HK-2 (cell line): ENCODE data around the gene CRK.
"Not testable (repeated sequence)": the region's sequence is repeated elsewhere in the genome, so short reads cannot be mapped to it uniquely, and the experiment has no call there.

Experiments
- DNase-seq: peaks from one replicate; pipeline ENCODE4 v3.0.0-alpha.2; 2018; ENCODE audit not compliant: unreplicated experiment

Gene CRK

GRCh38 chr17:1423456-1424135 is 32.4 kb downstream of the CRK start:
- DNase-seq, result no peak

- DNase-seq, result peak; percentile 63
These were observed 33.1 kb downstream of the CRK start for GRCh38 chr17:1422885-1423284.

GRCh38 chr17:1421470-1421869 is 34.6 kb downstream of the CRK start:
- no peak for DNase-seq

GRCh38 chr17:1420981-1421380 is 35.1 kb downstream of the CRK start:
- DNase-seq, result no peak

- DNase-seq, result no peak
These were observed 35.9 kb downstream of the CRK start for GRCh38 chr17:1420163-1420562.

- DNase-seq, result not testable (repeated sequence)
These were observed 37.6 kb downstream of the CRK start for GRCh38 chr17:1418476-1418875.

GRCh38 chr17:1416414-1416813 is 39.6 kb downstream of the CRK start:
- no peak for DNase-seq

GRCh38 chr17:1414634-1415033 is 41.4 kb downstream of the CRK start:
- no peak for DNase-seq

- no peak for DNase-seq
These were observed 41.9 kb downstream of the CRK start for GRCh38 chr17:1414001-1414574.

GRCh38 chr17:1413281-1413791 is 42.7 kb downstream of the CRK start:
- peak; percentile 81 for DNase-seq

- DNase-seq, result no peak
These were observed 43.6 kb downstream of the CRK start for GRCh38 chr17:1412185-1413110.

GRCh38 chr17:1402262-1402586 is 53.8 kb downstream of the CRK start:
- DNase-seq, result no peak

GRCh38 chr17:1399679-1400512 is 56.1 kb downstream of the CRK start, which contains the start of gene YWHAE:
Gene YWHAE (minus strand): TSS chr17:1400222. CDS start chr17:1400110, 112 bp downstream.
- peak; percentile 98 for DNase-seq

- DNase-seq, result peak; percentile 27
These were observed 56.9 kb downstream of the CRK start for GRCh38 chr17:1398931-1399678.

- DNase-seq, result no peak
These were observed 58.0 kb downstream of the CRK start for GRCh38 chr17:1398028-1398427.

GRCh38 chr17:1395876-1396665 is 60.0 kb downstream of the CRK start:
- DNase-seq, result not testable (repeated sequence)

GRCh38 chr17:1391577-1391976 is 64.5 kb downstream of the CRK start:
- no peak for DNase-seq

- DNase-seq, result no peak
These were observed 65.3 kb downstream of the CRK start for GRCh38 chr17:1390432-1391367.
